Aorta (tissue), 5 donors: ENCODE measurements around the gene KRTAP4-1. TPM values are rescaled to one million over a fixed set of nuclear protein-coding genes. Genes with fewer than 3 reads are reported as not detected.
"Not testable (repeated sequence)": the region's sequence is repeated elsewhere in the genome, so short reads cannot be mapped to it uniquely, and the experiment has no call there.

Experiments used
- ATAC-seq: fragments of 200-7000 bp; cut with Tn5 transposase; one replicate; pipeline ENCODE4 v1.9.1; 2022; ENCODE audit warnings: moderate library complexity; ENCODE audit not compliant: low FRiP score
- DNase-seq, 2 donors: peaks; one replicate each; pipeline ENCODE4 v3.0.0-alpha.2; 2020
- H3K27ac ChIP-seq, 2 donors: one replicate each; pipeline ENCODE4 v1.5.1; 2013; ENCODE audit warnings: low read length in 2 of 2, mild to moderate bottlenecking in 2 of 2, moderate library complexity in 2 of 2, control low read depth in 1 of 2, inconsistent platforms in 1 of 2, low read depth in 1 of 2
- H3K27me3 ChIP-seq, 2 donors: one replicate each; pipeline ENCODE4 v1.6.1; 2013; ENCODE audit warnings: control low read depth in 1 of 2, low read length in 1 of 2, mild to moderate bottlenecking in 1 of 2, moderate library complexity in 1 of 2; ENCODE audit not compliant: insufficient read depth in 2 of 2, control insufficient read depth in 1 of 2
- H3K36me3 ChIP-seq, 2 donors: one replicate each; pipeline ENCODE4 v1.6.1; 2013; ENCODE audit warnings: control low read depth in 1 of 2, low read length in 1 of 2, mild to moderate bottlenecking in 1 of 2; ENCODE audit not compliant: insufficient read depth in 2 of 2, control insufficient read depth in 1 of 2
- H3K4me1 ChIP-seq, 2 donors: one replicate each; pipeline ENCODE4 v1.6.1; 2013; ENCODE audit warnings: low read length in 2 of 2, control low read depth in 1 of 2, mild to moderate bottlenecking in 1 of 2, moderate library complexity in 1 of 2; ENCODE audit not compliant: insufficient read depth in 2 of 2, control insufficient read depth in 1 of 2
- H3K4me3 ChIP-seq, 2 donors: one replicate each; pipeline ENCODE4 v1.5.1; 2013; ENCODE audit warnings: low read length in 2 of 2, control low read depth in 1 of 2, mild to moderate bottlenecking in 1 of 2
- H3K9me3 ChIP-seq: one replicate; pipeline ENCODE4 v1.6.1; 2013; ENCODE audit warnings: mild to moderate bottlenecking, low read length; ENCODE audit not compliant: control insufficient read depth
- WGBS, 2 donors: extraction: QIAGEN DNeasy Blood & Tissue Kit; methylation state at CpG; one replicate each; pipeline ENCODE4 v1.1.7; 2013; 5-methylcytosine and 5-hydroxymethylcytosine counted together
- intact Hi-C, 2 donors: fragments of 100-400 bp; cut with DNase I; formaldehyde crosslinking; loops; one replicate each; pipeline versions ENCODE4 v1.14.2 to v1.15.0; 2022
- long read RNA-seq, 2 donors: library from polyadenylated mRNA; unstranded; transcript quantifications; one replicate each; pipeline ENCODE4 v2.0.0, GENCODE V29; 2020 to 2021
- polyA plus RNA-seq, 2 donors: library from polyadenylated mRNA; stranded (reverse); fragments of 200-250 nt; gene quantifications; one replicate each; pipeline ENCODE4 v1.2.3, GENCODE V29; 2013
- total RNA-seq, 2 donors: library from RNA; stranded (reverse); fragmentation: NEBNext Ultra II Directional; extraction: Animal tissue kit (Norgen Biotek cat#: 25700); gene quantifications; one replicate each; pipeline ENCODE4 v1.2.1, GENCODE V29; 2021
- donor health status: healthy with polysubstance abuse.
- donor health status: Bipolar disorder and iron deficiency.
- donor health status: DM: no; HTN: no; CAD: no.
- donor health status: DM: no; HTN: no; CAD: no.
- donor health status: DM: yes; HTN: yes; CAD: no.

Gene KRTAP4-1
- total RNA-seq (not detected), polyA plus RNA-seq (not detected)
- long read RNA-seq, donor 1, result 0 reads
- long read RNA-seq, donor 2, result 0 reads

DNA sequence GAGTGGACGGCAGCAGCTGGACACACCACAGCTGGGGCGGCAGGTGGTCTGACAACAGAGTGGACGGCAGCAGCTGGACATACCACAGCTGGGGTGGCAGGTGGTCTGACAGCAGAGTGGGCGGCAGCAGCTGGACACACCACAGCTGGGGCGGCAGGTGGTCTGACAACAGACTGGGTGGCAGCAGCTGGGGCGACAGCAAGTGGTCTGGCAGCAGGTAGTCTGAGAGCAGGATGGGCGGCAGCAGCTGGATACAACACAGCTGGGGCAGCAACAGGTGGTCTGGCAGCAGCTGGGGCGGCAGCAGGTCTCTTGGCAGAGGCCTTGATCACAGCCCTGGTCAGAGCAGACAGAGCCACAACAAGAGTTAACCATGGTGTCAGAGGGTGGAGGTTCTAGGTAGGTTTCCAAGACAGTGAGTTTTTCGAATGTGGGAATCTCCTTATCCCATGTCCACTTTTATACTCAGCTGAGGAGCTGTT, at the start of gene KRTAP4-1:
Gene KRTAP4-1 (minus strand): TSS at position 432 of the 482 bp plus-strand sequence. CDS start 57 bp downstream, at position 375.
- DNase-seq (no peak), ATAC-seq (no peak)
- peaks cover 0 to 2% of the 10 kb centered on the region in 2 donors for H3K27me3 ChIP-seq
- H3K4me3 ChIP-seq, result no peak within 1 kb of the TSS
- peaks cover 0 to 2% of the 10 kb centered on the region in 2 donors for H3K4me1 ChIP-seq
- WGBS, 2 donors, result 60% methylated on average over 9 of the region's 9 CpGs
- no peaks in the 10 kb centered on the region for H3K36me3 ChIP-seq
- intact Hi-C loops, result no loop called here
- no peak within 1 kb of the TSS for H3K27ac ChIP-seq
- peaks cover 2% of the 10 kb centered on the region for H3K9me3 ChIP-seq

DNA sequence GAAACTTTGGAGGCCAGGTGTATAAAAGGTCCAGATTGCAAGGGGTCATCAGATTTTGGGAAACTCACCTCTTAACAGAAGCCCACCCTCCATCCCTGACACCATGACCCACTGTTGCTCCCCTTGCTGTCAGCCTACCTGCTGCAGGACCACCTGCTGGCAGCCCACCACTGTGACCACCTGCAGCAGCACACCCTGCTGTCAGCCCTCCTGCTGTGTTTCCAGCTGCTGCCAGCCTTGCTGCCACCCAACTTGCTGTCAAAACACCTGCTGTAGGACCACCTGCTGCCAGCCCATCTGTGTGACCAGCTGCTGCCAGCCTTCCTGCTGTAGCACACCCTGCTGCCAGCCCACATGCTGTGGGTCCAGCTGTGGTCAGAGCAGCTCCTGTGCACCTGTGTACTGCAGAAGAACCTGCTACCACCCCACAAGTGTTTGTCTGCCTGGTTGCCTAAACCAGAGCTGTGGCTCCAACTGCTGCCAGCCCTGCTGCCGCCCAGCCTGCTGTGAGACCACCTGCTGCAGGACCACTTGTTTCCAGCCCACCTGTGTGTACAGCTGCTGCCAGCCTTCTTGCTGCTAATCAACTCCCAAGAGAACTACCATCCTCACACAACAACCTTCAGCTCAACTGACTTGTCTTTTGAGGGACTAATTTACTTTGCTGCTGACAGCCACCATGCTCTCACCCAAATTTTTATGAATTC, 47.8 kb upstream of the KRTAP4-1 start, which contains the start of gene KRTAP9-3:
Gene KRTAP9-3 (plus strand): TSS at position 51 of the 707 bp plus-strand sequence. CDS start 53 bp downstream, at position 104.
- H3K27ac ChIP-seq, ATAC-seq: not testable (repeated sequence)
- WGBS, 2 donors, result 76 to 79% methylated on average over 1 of the region's 1 CpG

DNA sequence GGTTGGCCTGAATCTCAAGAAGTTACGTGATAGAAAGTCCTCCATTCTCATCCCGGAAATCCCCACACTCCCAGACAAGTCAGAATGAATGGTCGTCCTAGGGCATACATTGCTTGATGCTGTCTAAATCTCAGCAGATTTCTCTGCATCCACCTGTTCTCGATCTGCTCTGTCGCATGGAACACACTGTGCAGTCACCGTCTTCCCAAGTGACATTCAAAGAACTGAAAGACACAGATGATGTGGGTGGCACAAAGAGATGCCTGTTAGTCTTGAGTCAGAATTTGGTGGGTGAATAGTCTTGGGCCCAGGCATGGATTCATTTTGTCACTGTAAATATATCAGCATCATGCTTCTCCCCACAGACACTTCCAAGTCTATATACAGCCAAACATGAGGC, 47.0 kb upstream of the KRTAP4-1 start:
- no peak for ATAC-seq

More for the DNA sequence above, 47.8 kb upstream of the KRTAP4-1 start, which contains the start of gene KRTAP9-3:
- H3K4me3 ChIP-seq, H3K27me3 ChIP-seq, DNase-seq, H3K36me3 ChIP-seq, intact Hi-C loops, H3K9me3 ChIP-seq, H3K4me1 ChIP-seq: not testable (repeated sequence)

DNA sequence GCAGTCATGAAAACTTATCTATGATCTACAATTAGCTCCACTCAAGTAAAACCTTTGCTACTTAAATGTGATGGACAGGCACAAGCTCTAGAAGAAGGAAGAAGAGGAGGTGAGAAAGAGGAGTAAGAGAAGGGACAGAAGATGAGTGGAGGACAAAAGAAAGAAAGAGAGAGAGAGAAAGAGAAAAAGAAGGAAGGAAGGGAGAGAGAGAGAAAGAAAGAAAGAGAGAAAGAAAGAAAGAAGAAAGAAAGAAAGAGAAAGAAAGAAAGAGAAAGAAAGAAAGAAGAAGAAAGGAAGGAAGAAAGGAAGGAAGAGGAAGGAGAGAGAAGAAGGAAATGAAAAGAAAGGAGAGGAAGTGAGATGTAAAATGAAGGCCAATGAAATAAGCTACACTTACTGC, 45.4 kb upstream of the KRTAP4-1 start:
- H3K9me3 ChIP-seq, result no peaks in the 10 kb centered on the region
- H3K4me3 ChIP-seq, result no peak overlapping the region
- H3K36me3 ChIP-seq, result no peaks in the 10 kb centered on the region
- no peak overlapping the region for H3K27ac ChIP-seq
- H3K4me1 ChIP-seq, result no peaks in the 10 kb centered on the region
- intact Hi-C loops, result no loop called here
- no peak for DNase-seq
- H3K27me3 ChIP-seq, result no peaks in the 10 kb centered on the region
- no peak for ATAC-seq

More for the DNA sequence above, 47.0 kb upstream of the KRTAP4-1 start:
- Histone ChIP-seq H3K36me3 (no peaks in the 10 kb centered on the region), H3K4me3 (no peak overlapping the region), H3K27me3 (no peaks in the 10 kb centered on the region), H3K27ac (no peak overlapping the region), H3K9me3 (no peaks in the 10 kb centered on the region), H3K4me1 (no peaks in the 10 kb centered on the region)
- intact Hi-C loops, result no loop called here
- DNase-seq, result no peak
- WGBS, 2 donors, result 79 to 82% methylated on average over 6 of the region's 6 CpGs

DNA sequence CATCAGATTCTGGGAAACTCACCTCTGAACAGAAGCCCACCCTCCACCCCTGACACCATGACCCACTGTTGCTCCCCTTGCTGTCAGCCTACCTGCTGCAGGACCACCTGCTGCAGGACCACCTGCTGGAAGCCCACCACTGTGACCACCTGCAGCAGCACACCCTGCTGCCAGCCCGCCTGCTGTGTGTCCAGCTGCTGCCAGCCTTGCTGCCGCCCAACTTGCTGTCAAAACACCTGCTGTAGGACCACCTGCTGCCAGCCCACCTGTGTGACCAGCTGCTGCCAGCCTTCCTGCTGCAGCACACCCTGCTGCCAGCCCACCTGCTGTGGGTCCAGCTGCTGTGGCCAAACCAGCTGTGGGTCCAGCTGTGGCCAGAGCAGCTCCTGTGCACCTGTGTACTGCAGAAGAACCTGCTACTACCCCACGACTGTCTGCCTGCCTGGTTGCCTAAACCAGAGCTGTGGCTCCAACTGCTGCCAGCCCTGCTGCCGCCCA, 41.9 kb upstream of the KRTAP4-1 start, which contains the start of gene KRTAP9-2:
Gene KRTAP9-2 (plus strand): TSS at position 51 of the 498 bp plus-strand sequence. CDS start 7 bp downstream, at position 58.
- H3K4me3 ChIP-seq, H3K4me1 ChIP-seq, intact Hi-C loops, H3K27me3 ChIP-seq, H3K9me3 ChIP-seq, ATAC-seq, H3K36me3 ChIP-seq, DNase-seq, H3K27ac ChIP-seq: not testable (repeated sequence)
- 60 to 64% methylated on average over 2 to 4 of the region's 4 CpGs for WGBS, 2 donors

DNA sequence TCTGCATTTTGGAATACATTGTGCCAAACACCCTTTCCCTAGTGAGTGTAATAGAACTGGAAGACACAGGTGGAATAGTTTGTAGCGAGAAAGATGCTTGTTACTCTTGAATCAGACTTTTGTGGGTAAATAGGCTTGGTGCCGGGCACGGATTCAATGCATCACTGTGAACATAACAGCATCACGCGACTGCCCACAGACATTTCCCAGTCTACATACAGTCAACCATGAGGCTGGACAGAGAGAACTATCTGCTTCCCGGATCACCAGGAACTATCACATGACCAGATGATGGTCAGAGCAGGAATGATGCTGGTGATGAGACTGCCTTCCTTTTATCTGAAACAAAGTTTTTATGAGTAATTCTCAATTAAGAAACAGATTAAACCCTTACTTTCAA, 41.3 kb upstream of the KRTAP4-1 start:
- H3K4me3 ChIP-seq, result no peak overlapping the region
- DNase-seq (no peak), ATAC-seq (no peak)
- no peaks in the 10 kb centered on the region for H3K36me3 ChIP-seq
- 93% methylated on average over 6 of the region's 6 CpGs for WGBS, 2 donors
- intact Hi-C loops, result no loop called here
- H3K27ac ChIP-seq, result no peak overlapping the region
- no peaks in the 10 kb centered on the region for H3K9me3 ChIP-seq
- no peaks in the 10 kb centered on the region for H3K27me3 ChIP-seq
- H3K4me1 ChIP-seq, result no peaks in the 10 kb centered on the region

DNA sequence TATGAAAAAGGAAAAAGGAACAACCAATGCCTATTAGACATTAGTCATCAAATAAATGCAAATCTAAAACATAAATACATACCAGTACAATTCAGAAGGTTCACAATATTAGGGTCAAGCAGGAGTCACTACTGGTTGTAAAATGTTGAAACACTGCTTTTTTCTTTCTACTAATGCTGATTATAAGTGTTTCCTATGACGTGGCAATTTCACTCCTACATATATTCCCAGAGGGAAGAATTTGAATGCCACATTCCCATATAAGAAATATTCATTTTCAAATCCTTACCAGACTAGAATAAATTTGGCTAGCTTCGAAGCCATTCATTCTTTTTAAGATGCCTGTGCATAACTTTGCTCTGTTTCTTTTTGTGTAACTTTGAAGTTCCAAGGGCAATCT, 39.1 kb upstream of the KRTAP4-1 start:
- intact Hi-C loops, result no loop called here

DNA sequence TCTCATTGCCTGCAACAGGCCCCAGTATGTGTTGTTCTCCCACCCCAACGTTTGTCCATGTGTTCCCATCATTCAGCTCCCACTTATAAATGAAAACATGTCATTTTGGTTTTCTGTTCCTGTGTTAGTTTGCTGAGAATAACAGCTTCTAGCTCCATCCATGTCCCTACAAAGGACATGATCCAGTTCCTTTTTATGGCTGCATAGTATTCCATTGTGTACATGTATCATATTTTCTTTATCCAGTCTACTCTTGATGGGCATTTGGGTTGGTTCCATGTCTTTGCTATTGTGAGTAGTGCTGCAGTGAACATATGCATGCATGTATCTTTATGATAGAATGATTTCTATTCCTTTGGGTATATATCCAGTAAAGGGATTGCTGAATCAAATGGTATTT, 31.0 kb upstream of the KRTAP4-1 start:
- ATAC-seq (no peak), DNase-seq (no peak)
- Histone ChIP-seq H3K4me3 (no peak overlapping the region), H3K36me3 (no peaks in the 10 kb centered on the region), H3K27ac (no peak overlapping the region), H3K27me3 (no peaks in the 10 kb centered on the region), H3K4me1 (no peaks in the 10 kb centered on the region), H3K9me3 (no peaks in the 10 kb centered on the region)
- intact Hi-C loops, result no loop called here
- WGBS, 2 donors, result 51 to 55% methylated on average over 1 of the region's 1 CpG

More for the DNA sequence above, 39.1 kb upstream of the KRTAP4-1 start:
- H3K4me3 ChIP-seq, result no peak overlapping the region
- DNase-seq, result no peak
- 32 to 40% methylated on average over 2 of the region's 2 CpGs for WGBS, 2 donors
- H3K4me1 ChIP-seq, result no peaks in the 10 kb centered on the region
- H3K27me3 ChIP-seq, result no peaks in the 10 kb centered on the region
- no peaks in the 10 kb centered on the region for H3K9me3 ChIP-seq
- H3K27ac ChIP-seq, result no peak overlapping the region
- no peak for ATAC-seq
- H3K36me3 ChIP-seq, result no peaks in the 10 kb centered on the region
